SK-N-SH (cell line): Measurements from ENCODE around the gene ELAC1. TPM values are rescaled to one million over a fixed set of nuclear protein-coding genes. Genes with fewer than 3 reads are reported as not detected.

Experiments used
- CTCF ChIA-PET: fragments of 300-600, 350-600 bp; formaldehyde crosslinking; extraction: SDS; loops from one replicate; lab custom pipeline; 2021; lab: Yijun Ruan, JAX
- POLR2A ChIA-PET: fragments of 350-600 bp; sonication (Branson Sonifier 250); formaldehyde crosslinking; extraction: SDS; loops from one replicate; lab custom pipeline; 2020; ENCODE audit warnings: antibody characterized with exemption, inconsistent platforms; lab: Yijun Ruan, JAX
- DNase-seq: peaks from one replicate; pipeline ENCODE4 v3.0.0; 2012
- H2AFZ ChIP-seq: fragments of 200-600 bp; sonication (generic); 2 replicates; pipeline ENCODE4 v1.8.1; 2016; ENCODE audit warnings: antibody characterized with exemption, mild to moderate bottlenecking, low read depth
- H3F3A ChIP-seq: fragments of 200-600 bp; sonication (generic); replicated peaks from 2 replicates; pipeline ENCODE3; 2016; ENCODE audit warnings: antibody characterized with exemption, mild to moderate bottlenecking; ENCODE audit not compliant: insufficient read depth
- H3K27ac ChIP-seq, 2 experiments: fragments of 200-500 bp in 1 of 2; fragments of 200-600 bp in 1 of 2; sonication (Bioruptor generic) in 1 of 2; sonication (generic), shearing (Covaris generic) in 1 of 2; 2 replicates each; pipeline versions ENCODE4 v1.5.1 to v1.6.1; 2014 to 2016; ENCODE audit warnings: low read depth in 2 of 2, inconsistent platforms in 1 of 2, low read length in 1 of 2, mild to moderate bottlenecking in 1 of 2, mixed read lengths in 1 of 2
- H3K27me3 ChIP-seq: fragments of 200-600 bp; sonication (generic), shearing (Covaris generic); 2 replicates; pipeline ENCODE4 v1.6.1; 2016; ENCODE audit warnings: mixed run types; ENCODE audit not compliant: insufficient read depth
- H3K36me3 ChIP-seq, 2 experiments: fragments of 200-500 bp in 1 of 2; fragments of 200-600 bp in 1 of 2; sonication (Bioruptor generic) in 1 of 2; sonication (generic) in 1 of 2; replicated peaks in 1 of 2; 2 replicates each; pipeline versions ENCODE3 to v1.5.1; 2014 to 2016; ENCODE audit warnings: low read length in 1 of 2, mild to moderate bottlenecking in 1 of 2; ENCODE audit not compliant: insufficient read depth in 2 of 2, control insufficient read depth in 1 of 2
- H3K4me1 ChIP-seq, 2 experiments: fragments of 200-500 bp in 1 of 2; fragments of 200-600 bp in 1 of 2; sonication (Bioruptor generic) in 1 of 2; sonication (generic), shearing (Covaris generic) in 1 of 2; 2 replicates each; pipeline versions ENCODE4 v1.5.1 to v1.6.1; 2014 to 2016; ENCODE audit warnings: low read depth in 1 of 2, low read length in 1 of 2, mixed run types in 1 of 2; ENCODE audit not compliant: insufficient read depth in 2 of 2, control insufficient read depth in 1 of 2
- H3K4me2 ChIP-seq: fragments of 200-600 bp; sonication (generic), shearing (Covaris generic); 2 replicates; pipeline ENCODE4 v1.6.1; 2017; ENCODE audit warnings: mixed run types
- H3K4me3 ChIP-seq, 2 experiments: fragments of 200-500 bp in 1 of 2; fragments of 200-600 bp in 1 of 2; sonication (Bioruptor generic) in 1 of 2; sonication (generic), shearing (Covaris generic) in 1 of 2; 2 replicates each; pipeline versions ENCODE4 v1.5.1 to v1.8.1; 2014 to 2016; ENCODE audit warnings: low read depth in 2 of 2, inconsistent platforms in 1 of 2, low read length in 1 of 2, mild to moderate bottlenecking in 1 of 2, mixed read lengths in 1 of 2, moderate library complexity in 1 of 2
- H3K79me2 ChIP-seq: fragments of 200-600 bp; sonication (generic); 2 replicates; pipeline ENCODE4 v1.8.1; 2017; ENCODE audit warnings: mild to moderate bottlenecking; ENCODE audit not compliant: insufficient read depth
- H3K9ac ChIP-seq: fragments of 200-600 bp; sonication (generic); 2 replicates; pipeline ENCODE4 v1.6.1; 2017; ENCODE audit warnings: mixed run types
- H3K9me2 ChIP-seq: fragments of 200-600 bp; sonication (generic); 2 replicates; pipeline ENCODE4 v1.6.1; 2017; ENCODE audit warnings: mixed run types
- H3K9me3 ChIP-seq: fragments of 200-600 bp; sonication (generic); 2 replicates; pipeline ENCODE4 v1.6.1; 2017; ENCODE audit warnings: mixed run types, mild to moderate bottlenecking, moderate library complexity
- H4K20me1 ChIP-seq: fragments of 200-600 bp; sonication (generic); 2 replicates; pipeline ENCODE4 v1.6.1; 2017; ENCODE audit warnings: mild to moderate bottlenecking, mixed run types; ENCODE audit not compliant: insufficient read depth
- CHD2 ChIP-seq: fragments of 150-350 bp; IDR thresholded peaks from 2 replicates; pipeline ENCODE4 v1.6.1; 2018; ENCODE audit warnings: low read length; ENCODE audit not compliant: partially characterized antibody
- EZH2phosphoT487 ChIP-seq: fragments of 200-600 bp; sonication (generic); IDR thresholded peaks from 2 replicates; pipeline ENCODE4 v1.6.1; 2017; ENCODE audit warnings: low read depth, mixed run types, mild to moderate bottlenecking, antibody characterized with exemption, moderate library complexity, borderline replicate concordance
- FOSL2 ChIP-seq: IDR thresholded peaks from 2 replicates; pipeline ENCODE4 v1.4.0; 2012; ENCODE audit warnings: low read depth, mild to moderate bottlenecking, moderate library complexity, borderline replicate concordance
- GABPA ChIP-seq: IDR thresholded peaks from 2 replicates; pipeline ENCODE4 v1.4.0; 2012; ENCODE audit warnings: low read depth, mild to moderate bottlenecking
- JUND ChIP-seq: IDR thresholded peaks from 2 replicates; pipeline ENCODE4 v1.4.0; 2012
- MEF2A ChIP-seq: IDR thresholded peaks from 2 replicates; pipeline ENCODE4 v1.4.0; 2012; ENCODE audit warnings: low read depth, borderline replicate concordance
- MXI1 ChIP-seq: IDR thresholded peaks from 2 replicates; pipeline ENCODE4 v1.6.1; 2012; ENCODE audit warnings: mild to moderate bottlenecking, low read depth, low read length, improper control_type of control experiment
- NRF1 ChIP-seq: IDR thresholded peaks from 2 replicates; pipeline ENCODE4 v1.6.1; 2012; ENCODE audit warnings: low read depth, mild to moderate bottlenecking, low read length
- POLR2AphosphoS5 ChIP-seq: IDR thresholded peaks from 2 replicates; pipeline ENCODE4 v1.6.1; 2012; ENCODE audit warnings: low read depth, low read length
- RAD21 ChIP-seq: IDR thresholded peaks from 2 replicates; pipeline ENCODE4 v1.6.1; 2012; ENCODE audit warnings: mild to moderate bottlenecking, low read length
- RXRA ChIP-seq: IDR thresholded peaks from 2 replicates; pipeline ENCODE4 v1.4.0; 2012; ENCODE audit warnings: low read depth, mild to moderate bottlenecking, borderline replicate concordance
- SIN3A ChIP-seq: IDR thresholded peaks from 2 replicates; pipeline ENCODE4 v1.6.1; 2012; ENCODE audit warnings: low read depth, mild to moderate bottlenecking, low read length, moderate library complexity, borderline replicate concordance
- TAF1 ChIP-seq: IDR thresholded peaks from 2 replicates; pipeline ENCODE4 v1.6.1; 2012; ENCODE audit warnings: low read depth, mild to moderate bottlenecking, low read length, moderate library complexity, borderline replicate concordance
- YY1 ChIP-seq: IDR thresholded peaks from 2 replicates; pipeline ENCODE4 v1.4.0; 2012; ENCODE audit warnings: low read depth, mild to moderate bottlenecking
- WGBS: methylation state at CpG from one replicate; pipeline ENCODE4 v1.1.6; 2017; ENCODE audit warnings: low lambda C conversion rate; 5-methylcytosine and 5-hydroxymethylcytosine counted together
- polyA plus RNA-seq, 3 experiments: library from polyadenylated mRNA; depleted of rRNA; stranded (reverse); fragments of >200 nt; gene quantifications; 2 replicates each; pipeline ENCODE4 v1.2.3, GENCODE V29; 2012
- TF ChIP-seq, protein P1 (sequence below): IDR thresholded peaks from 2 replicates; pipeline ENCODE4 v1.6.1; 2012; ENCODE audit warnings: mild to moderate bottlenecking, low read depth, low read length, moderate library complexity
- TF ChIP-seq, protein P2 (sequence below): IDR thresholded peaks from 2 replicates; pipeline ENCODE4 v1.4.0; 2012; ENCODE audit warnings: low read depth
- TF ChIP-seq, protein P3 (sequence below): fragments of 200-600 bp; sonication (generic); IDR thresholded peaks from 2 replicates; pipeline ENCODE4 v1.6.1; 2017; ENCODE audit warnings: antibody characterized with exemption, mild to moderate bottlenecking, moderate library complexity
- TF ChIP-seq, protein P4 (sequence below): IDR thresholded peaks from 2 replicates; pipeline ENCODE4; 2012
- TF ChIP-seq, protein P5 (sequence below): fragments of 150-350 bp; IDR thresholded peaks from 2 replicates; pipeline ENCODE4 v1.6.1; 2016; ENCODE audit warnings: mild to moderate bottlenecking, low read depth, low read length

ELAC1 gene
- polyA plus RNA-seq, 1 of the 3 experiments (the other 2 are of a cell fraction), result 10.8 TPM

DNA sequence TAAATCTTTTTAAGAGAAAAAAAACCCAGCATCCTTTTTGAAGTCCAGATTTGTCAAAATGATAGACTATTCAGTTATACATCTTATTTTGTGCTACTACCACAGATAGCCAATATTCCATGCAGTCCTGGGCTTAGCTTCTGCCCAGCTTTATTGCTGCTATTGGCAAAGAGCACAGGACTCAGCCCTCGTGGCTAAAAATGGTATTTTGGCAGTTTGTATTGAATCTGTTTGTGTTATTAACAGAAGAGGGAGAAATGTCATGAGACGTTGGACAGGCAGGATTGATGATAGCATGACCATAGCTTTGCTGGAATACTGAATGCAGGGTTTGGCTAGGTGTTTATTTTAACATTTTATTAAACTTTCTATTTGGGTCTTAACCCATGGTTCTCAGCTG is 19.4 kb downstream of the ELAC1 start:
- 58% methylated on average over 2 of the region's 2 CpGs for WGBS
- DNase-seq, result no peak

DNA sequence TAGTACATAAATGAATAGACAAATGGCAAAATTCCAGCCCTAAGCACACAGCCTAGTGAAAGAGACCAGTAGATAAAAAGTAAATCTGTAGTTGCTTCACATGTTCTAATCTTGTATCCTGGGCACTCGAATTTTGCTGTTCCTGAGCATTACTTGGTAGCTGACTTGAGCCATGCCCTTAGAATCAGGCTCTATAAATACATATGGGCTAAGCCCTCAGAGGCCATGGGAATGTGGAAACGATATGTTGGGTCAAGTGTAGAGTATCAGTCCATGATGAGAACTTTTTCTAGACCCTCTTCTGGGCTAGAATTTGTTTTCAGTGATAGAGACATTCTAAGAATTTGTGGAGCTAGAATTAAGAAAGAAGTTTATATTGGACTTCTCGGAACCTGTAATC is 21.9 kb downstream of the ELAC1 start:
- 92% methylated on average over 3 of the region's 3 CpGs for WGBS
- TF ChIP-seq NRF1, result no peak
- no peak for TF ChIP-seq MEF2A
- no peak for TF ChIP-seq GABPA
- no peak for TF ChIP-seq TAF1
- TF ChIP-seq POLR2AphosphoS5, result no peak
- no peak for TF ChIP-seq RXRA
- TF ChIP-seq FOSL2, result no peak
- no peak for TF ChIP-seq RAD21
- TF ChIP-seq, protein P1, sequence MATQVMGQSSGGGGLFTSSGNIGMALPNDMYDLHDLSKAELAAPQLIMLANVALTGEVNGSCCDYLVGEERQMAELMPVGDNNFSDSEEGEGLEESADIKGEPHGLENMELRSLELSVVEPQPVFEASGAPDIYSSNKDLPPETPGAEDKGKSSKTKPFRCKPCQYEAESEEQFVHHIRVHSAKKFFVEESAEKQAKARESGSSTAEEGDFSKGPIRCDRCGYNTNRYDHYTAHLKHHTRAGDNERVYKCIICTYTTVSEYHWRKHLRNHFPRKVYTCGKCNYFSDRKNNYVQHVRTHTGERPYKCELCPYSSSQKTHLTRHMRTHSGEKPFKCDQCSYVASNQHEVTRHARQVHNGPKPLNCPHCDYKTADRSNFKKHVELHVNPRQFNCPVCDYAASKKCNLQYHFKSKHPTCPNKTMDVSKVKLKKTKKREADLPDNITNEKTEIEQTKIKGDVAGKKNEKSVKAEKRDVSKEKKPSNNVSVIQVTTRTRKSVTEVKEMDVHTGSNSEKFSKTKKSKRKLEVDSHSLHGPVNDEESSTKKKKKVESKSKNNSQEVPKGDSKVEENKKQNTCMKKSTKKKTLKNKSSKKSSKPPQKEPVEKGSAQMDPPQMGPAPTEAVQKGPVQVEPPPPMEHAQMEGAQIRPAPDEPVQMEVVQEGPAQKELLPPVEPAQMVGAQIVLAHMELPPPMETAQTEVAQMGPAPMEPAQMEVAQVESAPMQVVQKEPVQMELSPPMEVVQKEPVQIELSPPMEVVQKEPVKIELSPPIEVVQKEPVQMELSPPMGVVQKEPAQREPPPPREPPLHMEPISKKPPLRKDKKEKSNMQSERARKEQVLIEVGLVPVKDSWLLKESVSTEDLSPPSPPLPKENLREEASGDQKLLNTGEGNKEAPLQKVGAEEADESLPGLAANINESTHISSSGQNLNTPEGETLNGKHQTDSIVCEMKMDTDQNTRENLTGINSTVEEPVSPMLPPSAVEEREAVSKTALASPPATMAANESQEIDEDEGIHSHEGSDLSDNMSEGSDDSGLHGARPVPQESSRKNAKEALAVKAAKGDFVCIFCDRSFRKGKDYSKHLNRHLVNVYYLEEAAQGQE, result no peak
- TF ChIP-seq CHD2, result no peak
- CTCF ChIA-PET, result no interaction called here

More for the DNA sequence above, 19.4 kb downstream of the ELAC1 start:
- peaks cover 18% of the 10 kb centered on the region for H3F3A ChIP-seq
- H3K4me1 ChIP-seq, result peaks cover 3 to 5% of the 10 kb centered on the region in 2 experiments; a peak in 1 of 4 replicates
- 0 out of 2 replicates have a peak, but pooled peaks cover 4% of the 10 kb centered on the region for H4K20me1 ChIP-seq
- H3K79me2 ChIP-seq, result no peaks in the 10 kb centered on the region; the same call in 1 of the 2 replicates
- peaks cover 2 to 3% of the 10 kb centered on the region in 2 experiments for H3K36me3 ChIP-seq
- H3K9me3 ChIP-seq, result no peaks in the 10 kb centered on the region
- ChIA-PET CTCF (no interaction called here), POLR2A (no interaction called here)
- H3K27me3 ChIP-seq, result no peaks in the 10 kb centered on the region
- TF ChIP-seq, protein P2, sequence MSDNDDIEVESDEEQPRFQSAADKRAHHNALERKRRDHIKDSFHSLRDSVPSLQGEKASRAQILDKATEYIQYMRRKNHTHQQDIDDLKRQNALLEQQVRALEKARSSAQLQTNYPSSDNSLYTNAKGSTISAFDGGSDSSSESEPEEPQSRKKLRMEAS, result no peak
- TF ChIP-seq FOSL2 (no peak), RAD21 (no peak), YY1 (no peak), EZH2phosphoT487 (no peak), MXI1 (no peak), JUND (no peak), TAF1 (no peak), CHD2 (no peak), SIN3A (no peak)
- TF ChIP-seq, protein P3, sequence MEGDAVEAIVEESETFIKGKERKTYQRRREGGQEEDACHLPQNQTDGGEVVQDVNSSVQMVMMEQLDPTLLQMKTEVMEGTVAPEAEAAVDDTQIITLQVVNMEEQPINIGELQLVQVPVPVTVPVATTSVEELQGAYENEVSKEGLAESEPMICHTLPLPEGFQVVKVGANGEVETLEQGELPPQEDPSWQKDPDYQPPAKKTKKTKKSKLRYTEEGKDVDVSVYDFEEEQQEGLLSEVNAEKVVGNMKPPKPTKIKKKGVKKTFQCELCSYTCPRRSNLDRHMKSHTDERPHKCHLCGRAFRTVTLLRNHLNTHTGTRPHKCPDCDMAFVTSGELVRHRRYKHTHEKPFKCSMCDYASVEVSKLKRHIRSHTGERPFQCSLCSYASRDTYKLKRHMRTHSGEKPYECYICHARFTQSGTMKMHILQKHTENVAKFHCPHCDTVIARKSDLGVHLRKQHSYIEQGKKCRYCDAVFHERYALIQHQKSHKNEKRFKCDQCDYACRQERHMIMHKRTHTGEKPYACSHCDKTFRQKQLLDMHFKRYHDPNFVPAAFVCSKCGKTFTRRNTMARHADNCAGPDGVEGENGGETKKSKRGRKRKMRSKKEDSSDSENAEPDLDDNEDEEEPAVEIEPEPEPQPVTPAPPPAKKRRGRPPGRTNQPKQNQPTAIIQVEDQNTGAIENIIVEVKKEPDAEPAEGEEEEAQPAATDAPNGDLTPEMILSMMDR, result no peak
- TF ChIP-seq, protein P4, sequence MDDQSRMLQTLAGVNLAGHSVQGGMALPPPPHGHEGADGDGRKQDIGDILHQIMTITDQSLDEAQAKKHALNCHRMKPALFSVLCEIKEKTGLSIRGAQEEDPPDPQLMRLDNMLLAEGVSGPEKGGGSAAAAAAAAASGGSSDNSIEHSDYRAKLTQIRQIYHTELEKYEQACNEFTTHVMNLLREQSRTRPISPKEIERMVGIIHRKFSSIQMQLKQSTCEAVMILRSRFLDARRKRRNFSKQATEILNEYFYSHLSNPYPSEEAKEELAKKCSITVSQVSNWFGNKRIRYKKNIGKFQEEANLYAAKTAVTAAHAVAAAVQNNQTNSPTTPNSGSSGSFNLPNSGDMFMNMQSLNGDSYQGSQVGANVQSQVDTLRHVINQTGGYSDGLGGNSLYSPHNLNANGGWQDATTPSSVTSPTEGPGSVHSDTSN, result no peak
- TF ChIP-seq, protein P5, sequence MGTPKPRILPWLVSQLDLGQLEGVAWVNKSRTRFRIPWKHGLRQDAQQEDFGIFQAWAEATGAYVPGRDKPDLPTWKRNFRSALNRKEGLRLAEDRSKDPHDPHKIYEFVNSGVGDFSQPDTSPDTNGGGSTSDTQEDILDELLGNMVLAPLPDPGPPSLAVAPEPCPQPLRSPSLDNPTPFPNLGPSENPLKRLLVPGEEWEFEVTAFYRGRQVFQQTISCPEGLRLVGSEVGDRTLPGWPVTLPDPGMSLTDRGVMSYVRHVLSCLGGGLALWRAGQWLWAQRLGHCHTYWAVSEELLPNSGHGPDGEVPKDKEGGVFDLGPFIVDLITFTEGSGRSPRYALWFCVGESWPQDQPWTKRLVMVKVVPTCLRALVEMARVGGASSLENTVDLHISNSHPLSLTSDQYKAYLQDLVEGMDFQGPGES, result no peak
- H3K9me2 ChIP-seq, result no peaks in the 10 kb centered on the region
- no peak overlapping the region; the same call in 1 of the 2 replicates for H3K9ac ChIP-seq
- H3K27ac ChIP-seq, result peak overlapping the region in 1 of 2 experiments; percentile 62; a peak in 2 of 4 replicates
- peak overlapping the region; percentile 51; the same call in 1 of the 2 replicates for H3K4me2 ChIP-seq
- no peak overlapping the region for H3K4me3 ChIP-seq
- no peak overlapping the region for H2AFZ ChIP-seq

More for the DNA sequence above, 21.9 kb downstream of the ELAC1 start:
- no peak overlapping the region for H3K4me3 ChIP-seq
- H3K79me2 ChIP-seq, result no peaks in the 10 kb centered on the region; the same call in 1 of the 2 replicates
- H2AFZ ChIP-seq, result no peak overlapping the region
- peaks cover 3 to 5% of the 10 kb centered on the region in 2 experiments; a peak in 1 of 4 replicates for H3K4me1 ChIP-seq
- DNase-seq, result no peak
- H3K4me2 ChIP-seq, result no peak overlapping the region
- H3K9me2 ChIP-seq, result no peaks in the 10 kb centered on the region
- H3K9me3 ChIP-seq, result no peaks in the 10 kb centered on the region
- peaks cover 2 to 3% of the 10 kb centered on the region in 2 experiments for H3K36me3 ChIP-seq
- 0 out of 2 replicates have a peak, but pooled peaks cover 4% of the 10 kb centered on the region for H4K20me1 ChIP-seq
- POLR2A ChIA-PET, result no interaction called here
- H3K9ac ChIP-seq, result no peak overlapping the region
- H3F3A ChIP-seq, result peaks cover 18% of the 10 kb centered on the region
- no peaks in the 10 kb centered on the region for H3K27me3 ChIP-seq
- H3K27ac ChIP-seq, result no peak overlapping the region
